SU-DHL-6 (cell line): ENCODE measurements around the gene DDX56.

ENCODE experiments used
- H2AFZ ChIP-seq: fragments of 200-600 bp; sonication (generic); 2 replicates; pipeline ENCODE4 v1.6.1; 2014; ENCODE audit warnings: low read depth, mild to moderate bottlenecking, moderate library complexity, mixed read lengths, antibody characterized with exemption, low read length; ENCODE audit not compliant: severe bottlenecking
- H3F3A ChIP-seq: fragments of 200-600 bp; shearing (Covaris generic); 2 replicates; pipeline ENCODE4 v1.6.0; 2016; ENCODE audit warnings: antibody characterized with exemption, mild to moderate bottlenecking; ENCODE audit not compliant: insufficient read depth
- H3K27ac ChIP-seq: fragments of 200-600 bp; sonication (generic); 2 replicates; pipeline ENCODE4 v1.5.1; 2016; ENCODE audit warnings: low read depth, mild to moderate bottlenecking, low read length, moderate library complexity, mixed read lengths
- H3K27me3 ChIP-seq: fragments of 200-600 bp; sonication (generic), shearing (Covaris generic); 2 replicates; pipeline ENCODE4 v1.6.0; 2014; ENCODE audit warnings: mild to moderate bottlenecking, low read length
- H3K36me3 ChIP-seq: fragments of 200-600 bp; sonication (generic); 2 replicates; pipeline ENCODE4 v1.6.1; 2014; ENCODE audit warnings: mild to moderate bottlenecking, low read length, mixed read lengths
- H3K4me2 ChIP-seq: fragments of 300-600, 200-600 bp; shearing (Covaris generic), sonication (generic); 2 replicates; pipeline ENCODE4 v1.6.0; 2014; ENCODE audit warnings: low read length, low read depth, mild to moderate bottlenecking; ENCODE audit not compliant: poor library complexity, severe bottlenecking
- H3K4me3 ChIP-seq: fragments of 200-600 bp; sonication (generic); 2 replicates; pipeline ENCODE4 v1.5.1; 2014; ENCODE audit warnings: antibody characterized with exemption, low read length, mild to moderate bottlenecking, mixed read lengths; ENCODE audit not compliant: insufficient read depth, poor library complexity, severe bottlenecking
- H3K79me2 ChIP-seq: fragments of 200-600 bp; sonication (generic); 2 replicates; pipeline ENCODE4 v1.6.1; 2014; ENCODE audit warnings: mild to moderate bottlenecking, low read length, moderate library complexity; ENCODE audit not compliant: insufficient read depth
- H3K9ac ChIP-seq: fragments of 200-600 bp; sonication (generic); 2 replicates; pipeline ENCODE4 v1.7.0; 2014; ENCODE audit warnings: mild to moderate bottlenecking, low read length
- H3K9me2 ChIP-seq: fragments of 200-600 bp; sonication (generic); replicated peaks from 2 replicates; pipeline ENCODE4 v1.6.1; 2014; ENCODE audit warnings: low read length; ENCODE audit not compliant: insufficient read depth
- H3K9me3 ChIP-seq: fragments of 200-600 bp; sonication (generic); 2 replicates; pipeline ENCODE4 v1.6.1; 2014; ENCODE audit warnings: low read length, mixed read lengths; ENCODE audit not compliant: insufficient read depth
- H4K20me1 ChIP-seq: fragments of 200-600 bp; sonication (generic); 2 replicates; pipeline ENCODE4 v1.6.1; 2014; ENCODE audit warnings: low read depth, mild to moderate bottlenecking, antibody characterized with exemption, low read length, moderate library complexity, mixed read lengths
- EZH2phosphoT487 ChIP-seq: fragments of 200-600 bp; sonication (generic), shearing (Covaris generic); conservative IDR thresholded peaks from 2 replicates; pipeline ENCODE4 v1.6.1; 2018; ENCODE audit warnings: mild to moderate bottlenecking, antibody characterized with exemption, low read length, moderate library complexity, mixed read lengths
- TF ChIP-seq, protein P1 (sequence below): fragments of 200-600 bp; sonication (generic); IDR thresholded peaks from one replicate; pipeline ENCODE4 v1.5.1; 2017; ENCODE audit warnings: antibody characterized with exemption, mild to moderate bottlenecking, low read length, moderate library complexity; ENCODE audit not compliant: insufficient read depth, poor library complexity, severe bottlenecking

The DDX56 gene

DNA sequence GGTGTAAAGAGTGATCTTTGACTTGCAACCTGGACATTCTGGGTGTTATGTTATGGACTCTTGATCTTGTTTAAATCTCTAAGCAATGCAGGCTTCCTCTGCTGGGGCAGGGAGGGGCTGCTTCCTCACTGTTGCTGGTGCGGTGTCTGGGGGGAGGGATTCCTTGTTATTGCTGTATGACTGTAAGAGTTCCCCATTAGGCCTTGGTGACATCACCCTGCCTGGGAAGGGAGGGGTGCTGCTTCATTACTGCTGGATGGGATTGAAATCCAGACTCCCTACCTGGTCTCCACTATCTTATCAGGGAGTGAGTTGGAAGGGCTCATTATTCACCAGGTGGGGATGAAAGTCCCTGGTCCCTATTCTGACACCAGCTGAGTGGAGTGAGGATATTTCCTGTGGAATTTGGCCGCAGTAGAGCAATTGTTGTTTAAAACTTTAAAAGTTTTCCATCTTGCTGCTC is 41.5 kb upstream of the DDX56 start:
- Histone ChIP-seq H4K20me1 (peaks cover 9% of the 10 kb centered on the region; the same call in 1 of the 2 replicates), H3K36me3 (no peaks in the 10 kb centered on the region), H3K4me2 (no peak overlapping the region), H3K4me3 (no peak overlapping the region), H2AFZ (no peak overlapping the region), H3K9ac (no peak overlapping the region), H3K9me2 (no peaks in the 10 kb centered on the region), H3K79me2 (peaks cover 97% of the 10 kb centered on the region), H3F3A (no peaks in the 10 kb centered on the region), H3K9me3 (no peaks in the 10 kb centered on the region), H3K27ac (no peak overlapping the region), H3K27me3 (no peaks in the 10 kb centered on the region)
- no peak for TF ChIP-seq EZH2phosphoT487
- TF ChIP-seq, protein P1, sequence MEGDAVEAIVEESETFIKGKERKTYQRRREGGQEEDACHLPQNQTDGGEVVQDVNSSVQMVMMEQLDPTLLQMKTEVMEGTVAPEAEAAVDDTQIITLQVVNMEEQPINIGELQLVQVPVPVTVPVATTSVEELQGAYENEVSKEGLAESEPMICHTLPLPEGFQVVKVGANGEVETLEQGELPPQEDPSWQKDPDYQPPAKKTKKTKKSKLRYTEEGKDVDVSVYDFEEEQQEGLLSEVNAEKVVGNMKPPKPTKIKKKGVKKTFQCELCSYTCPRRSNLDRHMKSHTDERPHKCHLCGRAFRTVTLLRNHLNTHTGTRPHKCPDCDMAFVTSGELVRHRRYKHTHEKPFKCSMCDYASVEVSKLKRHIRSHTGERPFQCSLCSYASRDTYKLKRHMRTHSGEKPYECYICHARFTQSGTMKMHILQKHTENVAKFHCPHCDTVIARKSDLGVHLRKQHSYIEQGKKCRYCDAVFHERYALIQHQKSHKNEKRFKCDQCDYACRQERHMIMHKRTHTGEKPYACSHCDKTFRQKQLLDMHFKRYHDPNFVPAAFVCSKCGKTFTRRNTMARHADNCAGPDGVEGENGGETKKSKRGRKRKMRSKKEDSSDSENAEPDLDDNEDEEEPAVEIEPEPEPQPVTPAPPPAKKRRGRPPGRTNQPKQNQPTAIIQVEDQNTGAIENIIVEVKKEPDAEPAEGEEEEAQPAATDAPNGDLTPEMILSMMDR, result no peak

DNA sequence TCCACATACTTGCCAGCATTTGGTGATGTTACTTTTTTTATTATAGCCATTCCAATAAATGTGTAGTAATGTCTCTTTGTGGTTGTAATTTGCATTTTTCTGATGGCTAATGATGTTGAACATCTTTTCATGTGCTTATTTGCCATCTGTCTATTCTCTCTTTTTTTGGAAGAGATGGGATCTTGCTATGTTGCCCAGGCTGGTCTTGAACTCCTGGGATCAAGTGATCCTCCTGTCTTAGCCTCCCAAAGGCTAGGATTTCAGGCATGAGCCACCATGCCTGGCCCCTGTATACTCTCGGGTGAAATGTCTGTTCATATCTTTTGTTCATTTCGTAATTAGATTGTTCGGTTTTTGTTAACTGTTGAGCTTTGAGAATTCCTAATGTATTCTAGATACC is 36.1 kb upstream of the DDX56 start:
- H3K4me2 ChIP-seq, result no peak overlapping the region
- H3F3A ChIP-seq, result no peaks in the 10 kb centered on the region
- no peak overlapping the region for H3K4me3 ChIP-seq
- peaks cover 7% of the 10 kb centered on the region; the same call in 1 of the 2 replicates for H4K20me1 ChIP-seq
- no peak overlapping the region for H2AFZ ChIP-seq
- no peaks in the 10 kb centered on the region for H3K9me2 ChIP-seq
- H3K36me3 ChIP-seq, result no peaks in the 10 kb centered on the region
- H3K9me3 ChIP-seq, result no peaks in the 10 kb centered on the region
- no peaks in the 10 kb centered on the region for H3K27me3 ChIP-seq
- no peak overlapping the region for H3K27ac ChIP-seq
- no peak overlapping the region for H3K9ac ChIP-seq
- H3K79me2 ChIP-seq, result peaks cover 79% of the 10 kb centered on the region
- TF ChIP-seq EZH2phosphoT487, result no peak
- TF ChIP-seq, protein P1, result no peak

GRCh38 chr7:44608916-44609648 is 35.4 kb upstream of the DDX56 start:
- TF ChIP-seq EZH2phosphoT487, result no peak
- Histone ChIP-seq H4K20me1 (peaks cover 1% of the 10 kb centered on the region; the same call in 1 of the 2 replicates), H3K9ac (no peak overlapping the region), H3F3A (no peaks in the 10 kb centered on the region), H3K9me3 (no peaks in the 10 kb centered on the region), H3K9me2 (no peaks in the 10 kb centered on the region), H3K79me2 (peaks cover 71% of the 10 kb centered on the region), H2AFZ (no peak overlapping the region), H3K4me3 (no peak overlapping the region), H3K27ac (no peak overlapping the region), H3K27me3 (no peaks in the 10 kb centered on the region), H3K4me2 (no peak overlapping the region), H3K36me3 (no peaks in the 10 kb centered on the region)
